Measurements from ENCODE around the gene CFD. TPM values are rescaled to one million over a fixed set of nuclear protein-coding genes. Genes with fewer than 3 reads are reported as not detected.

The CFD gene
- total RNA-seq, 4 donors from 2014 or later, result 52.2 to 883 (median 129) TPM

GRCh38 chr19:861756-862580 lies 2.5 kb downstream of the CFD start:
- H3K9me3 ChIP-seq, result no peaks in the 10 kb centered on the region
- peak overlapping the region in 2 of 4 donors; percentile 7 to 26 for H3K4me3 ChIP-seq
- WGBS, 2 donors, result 7 to 9% methylated on average over 12 to 14 of the region's 60 CpGs
- intact Hi-C loops (cut with DNase I), result loop anchor here (5.0 kb wide), 1 partner anchor 60 kb away; no protein-coding TSS in a partner anchor
- peaks cover 9 to 58% (median 33%) of the 10 kb centered on the region in 3 donors for H3K4me1 ChIP-seq
- peaks cover 0 to under 1% (median 0%) of the 10 kb centered on the region in 3 donors for H3K36me3 ChIP-seq
- peak overlapping the region in 2 of 4 donors; percentile 4 to 25 for H3K27ac ChIP-seq
- no peak for DNase-seq
- H3K27me3 ChIP-seq, result peaks cover 0 to 55% (median 0%) of the 10 kb centered on the region in 4 donors
- TF ChIP-seq CTCF (IDR thresholded peaks at IDR 0.05) (peak in 1 of 6 experiments; percentile 41), POLR2A (IDR thresholded peaks at IDR 0.05) (no peak)

GRCh38 chr19:862581-863314 lies 3.3 kb downstream of the CFD start:
- peaks cover 0 to 8% (median 5%) of the 10 kb centered on the region in 3 donors for H3K36me3 ChIP-seq
- no peaks in the 10 kb centered on the region for H3K9me3 ChIP-seq
- 29 to 30% methylated on average over 10 to 23 of the region's 48 CpGs for WGBS, 2 donors
- H3K4me3 ChIP-seq, result peak overlapping the region in 2 of 4 donors; percentile 26 to 27
- TF ChIP-seq CTCF (IDR thresholded peaks at IDR 0.05) (no peak), POLR2A (IDR thresholded peaks at IDR 0.05) (no peak)
- H3K27ac ChIP-seq, result peak overlapping the region in 2 of 4 donors; percentile 4 to 16
- peaks cover 9 to 58% (median 33%) of the 10 kb centered on the region in 3 donors for H3K4me1 ChIP-seq
- intact Hi-C loops (cut with DNase I), result loop anchor here (5.0 kb wide), 1 partner anchor 60 kb away; no protein-coding TSS in a partner anchor
- DNase-seq, result no peak
- H3K27me3 ChIP-seq, result peaks cover 0 to 50% (median 0%) of the 10 kb centered on the region in 4 donors

DNA sequence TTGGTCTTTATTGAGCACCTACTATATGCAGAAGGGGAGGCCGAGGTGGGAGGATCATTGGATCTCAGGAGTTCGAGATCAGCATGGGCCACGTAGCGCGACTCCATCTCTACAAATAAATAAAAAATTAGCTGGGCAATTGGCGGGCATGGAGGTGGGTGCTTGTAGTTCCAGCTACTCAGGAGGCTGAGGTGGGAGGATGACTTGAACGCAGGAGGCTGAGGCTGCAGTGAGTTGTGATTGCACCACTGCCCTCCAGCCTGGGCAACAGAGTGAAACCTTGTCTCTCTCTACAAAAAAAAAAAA lies 3.8 kb downstream of the CFD start:
- WGBS, 2 donors, result 86 to 90% methylated on average over 6 to 7 of the region's 7 CpGs
- H3K4me3 ChIP-seq, result peak overlapping the region in 1 of 4 donors; percentile 26
- intact Hi-C loops (cut with DNase I), result loop anchor here (5.0 kb wide), 1 partner anchor 59 kb away; no protein-coding TSS in a partner anchor
- TF ChIP-seq POLR2A (IDR thresholded peaks at IDR 0.05) (no peak), CTCF (IDR thresholded peaks at IDR 0.05) (no peak)
- H3K9me3 ChIP-seq, result no peaks in the 10 kb centered on the region
- peaks cover 9 to 61% (median 33%) of the 10 kb centered on the region in 3 donors for H3K4me1 ChIP-seq
- peaks cover 0 to 48% (median 0%) of the 10 kb centered on the region in 4 donors for H3K27me3 ChIP-seq
- DNase-seq, result no peak
- peak overlapping the region in 1 of 4 donors; percentile 3 for H3K27ac ChIP-seq
- H3K36me3 ChIP-seq, result peaks cover 3 to 14% (median 10%) of the 10 kb centered on the region in 3 donors

GRCh38 chr19:866769-867300 lies 7.4 kb downstream of the CFD start:
- peaks cover 22 to 58% (median 29%) of the 10 kb centered on the region in 3 donors for H3K4me1 ChIP-seq
- peaks cover 0 to 14% (median 0%) of the 10 kb centered on the region in 4 donors for H3K27me3 ChIP-seq
- TF ChIP-seq CTCF (IDR thresholded peaks at IDR 0.05) (no peak), POLR2A (IDR thresholded peaks at IDR 0.05) (no peak)
- H3K36me3 ChIP-seq, result peaks cover 8 to 42% (median 23%) of the 10 kb centered on the region in 3 donors
- H3K27ac ChIP-seq, result no peak overlapping the region
- H3K4me3 ChIP-seq, result no peak overlapping the region
- no peak for DNase-seq
- intact Hi-C loops (cut with DNase I), result no loop called here
- H3K9me3 ChIP-seq, result no peaks in the 10 kb centered on the region
- WGBS, 2 donors, result 67 to 83% methylated on average over 3 to 17 of the region's 38 CpGs

All from esophagus squamous epithelium (tissue), 5 donors.